SKM-1 treated with dmso at 0.1 percent for 144 hours (cell line): ENCODE results near the gene PPP2R3B.
"Not testable (repeated sequence)": the region's sequence is repeated elsewhere in the genome, so short reads cannot be mapped to it uniquely, and the experiment has no call there.

ENCODE experiments used
- DNase-seq: peaks from one replicate; lab custom pipeline; 2025; ENCODE audit not compliant: unreplicated experiment; lab: John Stamatoyannopoulos, UW

Gene PPP2R3B, protein sequence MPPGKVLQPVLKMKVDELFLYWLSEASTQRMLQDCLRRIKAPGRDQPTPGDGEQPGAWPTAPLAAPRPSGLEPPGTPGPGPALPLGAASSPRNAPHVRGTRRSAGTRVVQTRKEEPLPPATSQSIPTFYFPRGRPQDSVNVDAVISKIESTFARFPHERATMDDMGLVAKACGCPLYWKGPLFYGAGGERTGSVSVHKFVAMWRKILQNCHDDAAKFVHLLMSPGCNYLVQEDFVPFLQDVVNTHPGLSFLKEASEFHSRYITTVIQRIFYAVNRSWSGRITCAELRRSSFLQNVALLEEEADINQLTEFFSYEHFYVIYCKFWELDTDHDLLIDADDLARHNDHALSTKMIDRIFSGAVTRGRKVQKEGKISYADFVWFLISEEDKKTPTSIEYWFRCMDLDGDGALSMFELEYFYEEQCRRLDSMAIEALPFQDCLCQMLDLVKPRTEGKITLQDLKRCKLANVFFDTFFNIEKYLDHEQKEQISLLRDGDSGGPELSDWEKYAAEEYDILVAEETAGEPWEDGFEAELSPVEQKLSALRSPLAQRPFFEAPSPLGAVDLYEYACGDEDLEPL

DNA sequence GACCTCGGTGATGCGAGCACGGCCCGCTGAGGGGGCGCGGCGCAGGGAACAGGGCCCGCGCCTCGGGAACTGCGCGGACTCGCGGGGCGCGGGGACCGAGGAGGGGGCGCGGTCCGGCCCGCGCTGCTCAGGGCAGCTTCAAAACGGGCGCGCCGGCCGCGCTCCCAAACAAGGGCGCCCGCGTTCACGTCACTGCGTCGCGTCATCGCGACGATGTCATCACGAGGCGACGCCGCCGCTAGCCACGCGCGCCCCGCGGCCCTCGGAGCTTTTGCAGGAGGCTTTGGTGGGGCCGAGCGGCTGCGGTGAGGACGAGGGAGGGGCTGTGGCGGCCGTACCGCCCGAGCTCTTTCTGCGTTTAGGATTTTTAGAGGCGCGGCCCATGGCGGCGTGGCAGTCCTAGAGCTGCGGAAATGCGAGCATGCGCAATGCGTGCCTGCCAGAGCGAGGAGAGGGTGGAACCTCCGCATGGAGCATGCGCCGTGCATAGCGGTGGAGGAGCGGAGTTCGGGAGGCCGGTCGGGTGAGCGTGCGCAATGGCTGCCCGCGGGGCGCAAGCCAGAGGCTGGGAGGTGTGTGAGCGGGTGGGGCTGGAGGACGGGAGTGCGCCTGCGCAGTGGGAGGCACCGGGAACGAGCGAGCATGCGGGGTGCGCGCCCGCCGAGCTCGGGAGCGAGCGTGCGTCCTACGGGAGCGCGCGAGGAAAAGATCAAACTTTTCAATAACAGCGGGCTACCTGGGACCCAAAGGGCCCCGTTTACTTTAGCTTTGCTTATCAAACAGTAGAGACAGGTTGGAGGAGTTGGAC lies at the start of gene PPP2R3B:
TSS of gene PPP2R3B (minus strand) at position 140 of the 808 bp plus-strand sequence. CDS start 216 bp downstream, outside the sequence.
- DNase-seq: no peak

DNA sequence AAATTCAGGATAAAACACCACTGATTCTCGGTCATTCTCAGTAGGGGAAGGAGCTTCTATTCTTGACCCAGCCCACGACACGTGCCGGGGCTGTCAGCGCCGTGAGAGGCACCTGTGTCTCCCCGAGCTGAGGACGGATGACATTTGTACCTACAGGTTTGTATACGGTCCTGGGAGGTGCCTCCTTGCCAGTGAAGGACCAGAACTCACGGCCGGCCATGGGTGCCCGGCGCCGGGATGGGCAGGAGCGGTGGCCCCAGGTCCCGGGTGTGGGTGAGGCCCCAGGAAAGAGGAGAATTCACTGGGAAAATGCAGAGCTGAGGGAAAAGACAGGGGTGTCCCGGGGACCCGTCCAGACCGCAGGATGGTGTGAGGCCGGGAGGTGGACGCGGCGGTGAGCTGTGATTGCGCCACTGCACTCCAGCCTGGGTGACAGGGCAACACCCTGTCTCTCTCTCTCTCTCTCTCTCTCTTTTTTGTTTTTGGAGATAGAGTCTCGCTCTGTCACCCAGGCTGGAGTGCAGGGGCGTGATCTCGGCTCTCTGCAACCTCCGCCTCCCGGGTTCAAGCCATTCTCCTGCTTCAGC lies 48.9 kb upstream of the PPP2R3B start:
- DNase-seq: no peak

DNA sequence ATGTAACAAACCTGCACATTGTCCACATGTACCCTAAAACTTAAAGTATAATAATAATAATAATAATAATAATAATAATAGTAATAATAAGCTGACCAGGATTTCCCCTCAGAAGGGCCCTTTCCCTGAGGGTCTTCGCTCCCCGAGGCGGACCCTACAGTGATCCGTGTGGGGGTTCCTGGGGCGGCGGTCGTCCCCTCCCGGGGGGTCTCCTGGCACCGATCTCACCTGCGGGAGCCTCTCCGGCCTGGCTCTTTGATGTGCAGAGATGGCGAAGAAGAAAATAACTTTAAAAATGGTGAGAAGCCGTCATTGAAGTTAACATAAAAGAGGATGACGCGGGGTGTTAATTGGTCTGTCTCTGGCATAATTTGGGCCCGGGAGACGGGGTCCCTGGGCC lies 48.2 kb upstream of the PPP2R3B start:
- DNase-seq: no peak

DNA sequence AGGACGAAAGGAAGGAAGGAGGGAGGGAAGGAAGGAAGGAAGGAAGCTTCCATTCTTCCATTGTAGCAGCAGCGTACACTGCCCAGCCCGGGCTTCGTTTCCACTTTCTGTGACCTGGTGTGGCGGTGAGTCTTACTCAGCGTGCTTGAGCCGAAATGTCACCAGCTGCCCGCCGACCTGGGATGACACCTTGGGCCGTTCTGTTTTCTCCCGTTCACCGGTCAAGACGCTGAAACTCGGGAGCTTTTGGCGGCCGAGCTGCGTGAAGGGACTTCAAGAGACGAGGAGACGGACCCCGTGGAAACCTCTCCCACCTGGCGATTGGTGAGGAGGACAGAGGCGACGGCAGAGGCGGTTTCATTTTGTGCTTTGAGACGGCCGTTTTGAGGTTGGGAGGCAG lies 47.1 kb upstream of the PPP2R3B start:
- no peak for DNase-seq

DNA sequence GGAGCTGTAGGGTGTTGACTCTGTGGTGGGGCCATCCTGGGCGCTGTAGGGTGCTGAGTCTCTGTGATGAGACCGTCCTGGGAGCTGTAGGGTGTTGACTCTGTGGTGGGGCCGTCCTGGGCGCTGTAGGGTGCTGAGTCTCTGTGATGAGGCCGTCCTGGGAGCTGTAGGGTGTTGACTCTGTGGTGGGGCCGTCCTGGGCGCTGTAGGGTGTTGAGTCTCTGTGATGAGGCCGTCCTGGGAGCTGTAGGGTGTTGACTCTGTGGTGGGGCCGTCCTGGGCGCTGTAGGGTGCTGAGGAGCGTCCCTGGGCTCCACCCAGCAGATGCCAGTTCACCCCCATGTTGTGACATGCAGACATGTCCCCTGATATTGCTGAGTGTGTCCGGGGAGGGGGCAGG lies 46.0 kb upstream of the PPP2R3B start:
- not testable (repeated sequence) for DNase-seq

DNA sequence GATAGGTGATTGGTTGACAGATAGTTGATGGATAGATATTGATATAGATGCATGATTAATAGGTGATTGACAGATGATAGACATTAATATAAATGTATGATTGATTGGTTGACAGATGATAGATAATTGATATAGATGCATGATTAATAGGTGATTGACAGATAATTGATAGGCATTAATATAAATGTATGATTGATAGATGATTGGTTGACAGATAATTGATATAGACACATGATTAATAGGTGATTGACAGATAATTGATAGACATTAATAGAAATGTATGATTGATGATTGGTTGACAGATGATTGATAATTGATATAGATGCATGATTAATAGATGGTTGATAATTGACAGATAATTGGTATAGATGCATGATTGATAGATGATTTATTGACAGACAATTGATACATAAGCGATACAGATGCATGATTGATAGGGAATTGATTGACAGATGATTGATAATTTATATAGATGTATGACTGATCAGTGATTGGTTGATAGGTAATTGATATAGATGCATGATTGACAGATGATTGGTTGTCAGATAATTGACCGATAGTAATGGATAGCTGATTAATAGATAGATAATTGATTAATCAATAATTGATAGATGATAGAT lies 44.9 kb upstream of the PPP2R3B start:
- no peak for DNase-seq

DNA sequence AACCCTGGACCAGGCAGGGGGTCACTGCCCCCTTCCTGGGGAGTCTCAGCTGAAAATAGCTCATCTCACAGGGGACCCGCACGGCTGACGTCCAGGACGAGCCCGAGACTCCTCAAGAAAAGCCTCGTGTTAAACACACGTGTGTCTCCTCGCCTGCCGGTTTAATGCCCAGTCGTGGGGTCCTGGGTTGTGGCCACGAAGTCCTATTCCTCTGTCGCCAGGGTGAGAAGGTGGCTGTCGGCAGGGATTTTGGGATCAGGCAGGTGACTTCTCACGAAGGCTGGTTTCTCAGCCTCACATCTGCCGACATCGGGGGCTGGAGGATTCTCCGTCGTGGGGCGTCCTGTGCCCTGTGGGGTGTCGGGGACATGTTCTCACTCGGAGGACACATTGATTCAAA lies 44.3 kb upstream of the PPP2R3B start:
- DNase-seq: no peak

DNA sequence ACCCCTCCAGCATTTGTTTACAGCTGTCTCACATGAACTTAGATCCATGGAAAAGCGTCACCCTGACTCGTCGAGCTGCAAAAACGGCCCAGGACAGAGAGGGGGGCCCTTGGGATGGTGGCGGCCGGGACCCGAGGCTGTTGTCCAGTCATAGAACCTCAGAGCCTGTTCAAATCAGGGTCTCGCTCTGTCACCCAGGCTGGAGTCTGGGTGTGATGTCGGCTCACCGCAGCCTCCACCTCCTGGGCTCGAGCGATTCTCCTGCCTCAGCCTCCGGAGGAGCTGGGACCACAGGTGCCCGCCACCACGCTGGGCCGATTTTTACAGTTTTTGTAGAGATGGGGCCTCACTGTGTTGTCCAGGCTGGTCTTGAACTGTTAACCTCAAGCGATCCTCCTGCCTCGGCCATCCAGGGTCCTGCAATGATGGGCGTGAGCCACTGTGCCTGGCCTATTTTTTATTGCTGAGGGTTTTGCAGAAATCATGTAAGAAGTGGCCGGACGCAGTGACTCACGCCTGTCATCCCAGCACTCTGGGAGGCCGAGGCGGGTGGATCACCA lies 42.6 kb upstream of the PPP2R3B start:
- DNase-seq: no peak

DNA sequence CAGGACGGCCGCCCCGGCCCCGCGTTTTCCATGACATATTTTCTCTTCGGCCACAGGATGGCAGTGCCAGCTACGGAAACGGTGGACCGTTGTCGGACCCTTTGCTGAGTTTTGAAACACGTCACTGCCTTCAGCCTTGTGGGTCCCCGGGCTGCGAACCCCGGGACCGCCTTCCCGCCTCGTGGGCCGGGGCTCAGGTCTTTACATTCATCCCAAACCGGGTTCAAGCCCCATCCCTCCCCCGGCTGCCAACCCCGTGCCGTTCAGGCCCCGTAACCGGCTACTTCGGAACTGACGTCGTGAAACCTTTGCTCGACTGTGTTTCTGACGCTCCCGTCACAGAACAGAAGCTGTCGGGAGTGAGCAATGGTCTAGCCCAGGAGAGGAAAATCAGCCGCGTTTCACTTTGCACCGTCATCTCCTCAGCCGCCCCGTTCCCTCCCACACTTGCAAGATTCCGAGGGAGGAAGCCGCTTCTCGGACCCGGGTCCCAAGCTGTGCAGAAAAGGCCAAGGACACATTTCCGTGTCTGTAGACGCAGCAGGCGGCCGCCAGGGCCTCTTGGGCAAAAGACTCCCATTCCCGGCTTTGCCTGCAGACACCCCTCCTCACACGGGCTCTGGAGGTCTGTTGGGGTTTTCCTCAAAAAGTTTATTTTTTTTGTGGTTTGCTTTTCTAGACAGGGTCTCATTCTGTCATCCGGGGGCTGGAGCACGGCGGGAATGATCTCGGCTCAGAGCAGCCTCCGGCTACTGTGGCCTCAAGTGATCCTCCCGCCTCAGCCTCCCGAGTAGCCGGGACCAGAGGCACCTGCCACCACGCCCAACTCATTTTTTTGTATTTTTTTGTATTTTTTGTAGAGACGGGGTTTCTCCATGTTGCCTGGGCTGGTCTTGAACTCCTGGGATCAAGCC lies 41.4 kb upstream of the PPP2R3B start:
- no peak for DNase-seq

DNA sequence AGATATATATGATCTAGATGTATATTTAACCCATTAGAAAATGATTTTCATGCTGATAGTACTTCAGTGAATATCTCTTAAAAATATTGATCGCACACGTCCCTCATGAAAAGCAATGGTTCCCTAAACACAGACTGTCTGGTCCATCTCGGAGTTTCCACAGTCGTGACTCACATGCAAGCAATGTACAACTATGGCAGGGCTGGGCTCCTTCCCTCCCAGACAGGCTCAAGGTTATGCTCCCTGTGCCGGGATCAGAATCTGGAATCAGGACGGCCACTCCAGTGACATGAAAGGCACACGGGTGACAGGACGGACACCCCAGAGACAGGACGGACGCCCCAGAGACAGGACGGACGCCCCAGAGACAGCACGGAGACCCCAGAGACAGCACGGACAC lies 40.2 kb upstream of the PPP2R3B start:
- DNase-seq: no peak

DNA sequence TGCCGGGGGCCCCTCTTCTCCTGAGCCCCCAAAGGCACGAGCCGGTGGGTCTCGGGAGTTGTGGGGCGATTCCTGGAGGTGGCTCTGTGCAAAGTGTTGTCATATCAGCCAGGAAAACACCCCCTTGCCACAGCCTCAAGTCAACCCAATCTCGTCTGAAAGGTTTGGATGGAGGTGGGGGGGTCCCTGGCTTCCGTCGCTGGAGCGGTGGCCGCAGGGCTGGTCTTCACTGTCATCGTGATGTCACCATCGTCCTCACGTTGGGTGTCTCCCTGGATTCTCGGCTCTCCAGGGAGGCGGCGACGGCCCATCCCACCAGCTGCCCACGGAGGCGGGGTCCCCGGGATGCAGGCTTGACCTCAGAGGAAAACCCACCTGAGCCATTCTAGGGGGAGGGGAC lies 38.3 kb upstream of the PPP2R3B start:
- no peak for DNase-seq

DNA sequence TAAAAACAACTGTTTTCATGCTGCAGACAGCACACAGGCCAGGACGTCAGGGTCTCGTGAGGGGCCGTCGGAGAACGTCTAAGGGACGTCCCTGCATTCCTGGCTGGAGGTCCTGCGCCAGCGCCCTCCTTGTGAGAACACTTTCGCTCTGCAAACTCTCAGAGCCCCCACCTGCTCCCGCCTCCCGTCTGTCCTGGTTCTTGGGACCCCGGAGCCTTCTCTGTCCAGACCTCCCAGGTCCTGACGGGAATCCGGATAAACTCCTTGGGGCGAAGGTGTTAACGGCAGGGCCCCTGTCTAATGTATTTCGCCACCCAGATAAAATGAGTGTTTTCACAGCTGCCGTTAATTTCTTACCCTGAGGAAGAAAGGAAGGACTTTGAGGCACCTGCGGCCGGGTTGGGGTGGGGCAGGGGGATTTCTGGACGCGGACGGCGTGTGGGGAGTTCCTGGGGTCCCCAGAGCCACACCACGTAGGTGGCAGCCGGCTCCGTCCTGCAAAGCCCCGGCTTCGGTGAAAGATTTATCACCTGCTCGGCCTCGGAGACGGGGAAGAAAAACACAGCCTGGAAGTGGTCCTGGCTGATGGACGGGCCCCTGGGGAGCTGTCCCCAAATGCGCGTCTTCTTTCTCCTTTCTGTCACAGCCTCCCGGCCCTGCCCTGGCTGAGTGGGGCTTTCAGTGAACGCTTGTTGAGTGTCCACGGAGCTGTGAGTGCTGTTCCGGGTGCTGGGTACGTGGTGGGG lies 35.1 kb upstream of the PPP2R3B start:
- no peak for DNase-seq

DNA sequence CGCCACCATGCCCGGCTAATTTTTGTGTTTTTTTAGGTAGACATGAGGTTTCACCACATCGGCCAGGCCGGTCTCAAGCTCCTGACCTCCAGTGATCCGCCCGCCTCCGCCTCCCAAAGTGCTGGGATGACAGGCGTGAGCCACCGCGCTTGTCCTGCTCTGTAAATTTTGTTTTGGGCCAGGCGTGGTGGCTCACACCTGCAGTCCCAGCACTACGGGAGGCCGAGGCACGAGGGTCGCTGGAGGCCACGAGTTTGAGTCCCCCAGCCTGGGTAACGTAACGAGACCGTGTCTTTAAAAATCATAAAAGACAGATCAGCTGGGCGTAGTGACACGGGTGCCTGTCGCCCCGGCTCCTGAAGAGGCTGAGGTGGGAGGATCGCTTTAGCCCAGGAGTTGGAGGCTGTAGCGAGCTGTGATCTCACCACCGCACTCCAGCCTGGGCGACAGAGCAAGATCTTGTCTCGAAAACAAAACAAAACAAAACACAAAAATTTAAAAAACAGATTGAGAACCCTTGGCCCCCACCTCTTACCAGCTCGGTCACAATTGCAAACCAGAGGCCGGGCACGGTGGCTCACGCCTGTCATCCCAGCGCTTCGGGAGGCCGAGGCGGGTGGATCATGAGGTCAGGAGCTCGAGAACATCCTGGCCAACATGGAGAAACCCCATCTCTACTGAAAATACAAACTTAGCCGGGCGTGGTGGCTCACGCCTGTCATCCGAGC lies 34.0 kb upstream of the PPP2R3B start:
- no peak for DNase-seq

DNA sequence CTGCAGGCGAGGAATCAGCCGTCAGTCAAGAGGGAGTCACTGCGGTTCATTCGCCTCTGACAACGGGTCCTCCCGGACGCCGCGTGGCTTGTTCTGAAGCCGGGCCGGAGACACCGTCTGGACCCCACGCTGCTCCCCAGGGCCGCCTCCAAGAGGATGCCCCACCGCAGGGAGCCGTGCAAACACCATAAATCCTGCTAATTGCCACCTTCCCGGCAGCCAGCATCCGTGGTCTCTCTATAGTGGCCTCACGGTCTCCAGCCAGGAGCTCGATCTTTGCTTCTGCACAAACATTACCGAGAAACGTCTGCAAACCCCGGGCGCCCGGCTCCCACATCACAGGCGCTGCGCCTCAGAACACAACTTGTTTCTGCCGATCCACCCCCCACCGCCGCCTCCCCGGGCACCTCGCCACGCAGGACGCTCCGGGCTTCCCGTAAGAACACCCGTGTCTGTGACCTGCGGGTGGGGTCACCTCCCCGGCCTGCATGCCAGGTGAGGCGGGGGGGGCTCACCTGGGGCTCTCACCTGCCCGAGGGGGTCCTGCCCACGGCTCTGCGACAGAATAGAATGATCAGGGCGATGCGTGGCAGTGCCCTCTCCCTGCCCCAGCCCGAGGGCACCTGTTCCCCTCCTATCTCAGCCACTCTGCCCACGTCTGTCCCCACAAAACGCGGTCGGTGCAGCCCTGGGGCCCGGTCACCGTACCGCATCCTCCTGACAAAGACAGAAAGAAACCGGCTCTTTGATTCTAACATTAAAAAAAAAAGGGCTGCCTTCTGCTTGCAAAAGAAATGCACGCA lies 32.4 kb upstream of the PPP2R3B start:
- DNase-seq: no peak

DNA sequence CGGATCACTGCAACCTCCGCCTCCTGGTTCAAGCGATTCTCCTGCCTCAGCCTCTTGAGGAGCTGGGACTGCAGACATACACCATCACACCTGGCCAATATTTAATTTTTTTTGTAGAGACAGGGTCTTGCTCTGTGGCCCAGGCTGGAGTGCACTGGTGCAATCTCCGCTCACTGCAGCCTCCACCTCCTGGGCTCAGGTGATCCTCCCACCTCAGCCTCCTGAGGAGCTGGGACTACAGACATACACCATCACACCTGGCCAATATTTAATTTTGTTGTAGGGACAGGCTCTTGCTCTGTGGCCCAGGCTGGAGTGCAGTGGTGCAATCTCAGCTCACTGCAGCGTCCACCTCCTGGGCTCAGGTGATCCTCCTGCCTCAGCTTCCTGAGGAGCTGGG lies 28.8 kb upstream of the PPP2R3B start:
- DNase-seq: not testable (repeated sequence)

DNA sequence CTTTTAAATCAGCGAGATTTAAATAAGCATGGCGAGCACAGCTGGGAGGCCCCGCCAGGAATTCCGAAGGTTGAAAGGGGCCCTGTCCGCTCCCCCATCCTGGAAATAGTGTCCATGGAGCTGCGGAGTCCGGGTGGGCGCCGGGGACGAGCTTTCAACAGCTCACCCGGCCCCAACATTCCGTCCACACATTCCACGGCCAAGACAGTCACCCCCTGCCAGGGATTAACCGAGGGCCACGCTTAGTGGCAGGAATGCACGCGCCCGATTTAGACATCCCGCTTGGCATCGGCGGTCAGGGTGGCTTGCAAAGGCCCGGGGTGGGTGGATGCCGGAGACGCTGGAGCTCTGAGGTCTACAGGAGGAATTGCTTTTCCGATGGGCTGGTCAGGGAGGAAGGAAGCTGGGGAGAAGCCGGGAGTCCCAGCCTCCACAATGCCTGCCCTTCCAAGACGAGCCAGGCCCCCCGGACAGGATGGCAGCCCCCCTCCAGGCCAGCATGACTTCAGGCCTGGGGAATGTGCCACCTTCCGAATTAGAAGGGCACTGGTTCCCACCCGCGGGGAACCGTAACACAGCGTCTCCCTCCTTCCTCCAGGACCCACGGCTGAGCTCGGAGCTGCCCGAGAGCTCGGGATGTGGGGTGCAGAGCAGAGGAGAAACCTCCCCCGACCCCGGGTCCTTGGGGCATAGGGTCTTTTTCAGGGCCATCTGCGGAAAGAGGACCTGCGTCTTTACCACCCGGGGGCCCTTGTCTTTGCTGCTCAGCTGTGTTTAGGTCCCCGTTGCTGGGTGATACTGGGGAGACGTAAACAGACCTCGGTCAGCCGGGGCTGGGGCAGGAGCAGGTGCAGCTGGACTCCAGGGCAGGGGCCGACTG lies 26.9 kb upstream of the PPP2R3B start:
- DNase-seq: no peak

DNA sequence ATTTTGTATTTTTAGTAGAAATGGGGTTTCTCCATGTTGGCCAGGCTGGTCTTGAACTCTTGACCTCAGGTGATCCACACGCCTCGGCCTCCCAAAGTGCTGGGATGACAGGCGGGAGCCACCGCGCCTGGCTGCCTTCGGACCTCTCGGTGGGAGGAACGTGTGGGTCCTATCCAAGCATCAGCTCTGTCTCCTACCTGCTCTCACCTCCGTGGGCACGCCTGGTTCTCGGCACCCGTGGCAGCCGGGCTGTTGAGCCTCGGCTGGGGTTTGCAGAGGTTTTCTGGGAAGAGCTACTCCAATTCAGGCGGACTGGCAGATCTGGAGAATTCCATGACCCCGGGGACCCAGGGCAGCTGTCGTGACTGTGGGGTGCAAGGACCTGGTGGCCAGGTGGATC lies 23.6 kb upstream of the PPP2R3B start:
- DNase-seq: no peak
